OCI-LY3 (cell line): ENCODE data around the gene PTPRM.

Experiments
- CTCF ChIP-seq: fragments of 200-600, 300-600 bp; sonication (generic); IDR thresholded peaks from 2 replicates; pipeline ENCODE4 v1.5.1; 2014; ENCODE audit warnings: antibody characterized with exemption, low read length, low read depth
- EZH2phosphoT487 ChIP-seq: fragments of 200-600 bp; shearing (Covaris generic); IDR thresholded peaks from 2 replicates; pipeline ENCODE4 v1.6.1; 2018; ENCODE audit warnings: antibody characterized with exemption, mixed run types, low read depth

- no peak for TF ChIP-seq CTCF
- no peak for TF ChIP-seq EZH2phosphoT487
These were observed 372.4 kb downstream of the PTPRM start for GRCh38 chr18:7939521-7939920.
